Activated CD4-positive, CD25-positive, alpha-beta regulatory T cell treated with anti-CD3 and anti-CD28 coated beads, Interleukin-2, amount 50 U/mL, for 24 hours (primary cell): Measurements from ENCODE around the gene PLA2G1B.
"Not testable (repeated sequence)": the region's sequence is repeated elsewhere in the genome, so short reads cannot be mapped to it uniquely, and the experiment has no call there.

Source experiments
- ATAC-seq, 2 donors: fragments of 150-1000 bp; cut with Tn5 transposase; one replicate each; pipeline ENCODE4 v1.10.0; 2021; ENCODE audit warnings: mild to moderate bottlenecking in 1 of 2, moderate library complexity in 1 of 2

Gene PLA2G1B

GRCh38 chr12:120358412-120359100, 31.0 kb upstream of the PLA2G1B start:
- ATAC-seq, result no peak

DNA sequence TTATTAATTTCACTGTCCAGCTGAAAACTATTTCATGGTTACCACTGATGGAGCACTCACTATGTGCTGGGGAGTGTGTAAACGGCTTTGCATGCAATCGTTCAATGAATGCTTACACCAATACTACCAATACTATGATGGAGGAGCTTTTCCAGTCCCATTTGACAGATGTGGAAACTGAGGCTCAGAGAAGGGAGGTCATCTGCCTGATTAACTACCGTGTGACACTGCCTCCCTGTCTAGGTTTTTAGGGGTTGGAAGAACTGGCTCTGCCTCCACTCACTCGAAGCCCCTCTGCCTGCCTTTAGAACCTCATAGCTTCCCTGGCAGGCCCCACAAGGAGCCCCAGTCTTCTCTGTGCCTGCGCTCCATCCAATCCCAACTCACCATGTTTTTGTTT, 29.5 kb upstream of the PLA2G1B start:
- ATAC-seq, result no peak

DNA sequence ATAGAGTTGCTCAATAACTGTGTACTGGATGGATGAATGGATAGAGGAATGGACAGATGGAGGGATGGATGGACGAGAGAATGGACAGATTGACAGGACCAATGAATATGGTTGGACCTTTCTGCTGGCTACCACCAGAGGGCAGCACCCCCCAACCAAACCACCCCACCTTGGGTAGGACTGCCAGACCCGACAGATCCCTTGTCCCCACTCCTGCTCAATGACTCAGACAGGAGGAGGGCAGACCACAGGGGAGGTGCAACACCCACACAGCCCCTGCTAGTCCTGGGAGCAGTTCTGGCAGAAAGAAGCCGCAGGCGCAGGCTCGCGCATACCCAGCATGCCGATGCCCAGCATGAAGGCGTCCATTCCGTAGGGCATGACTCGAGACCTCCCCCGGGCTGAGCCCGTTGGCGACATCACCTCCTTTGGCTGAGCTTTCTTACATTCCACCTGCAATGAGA, 29.0 kb upstream of the PLA2G1B start:
- ATAC-seq, result peak; percentile 89 to 94

DNA sequence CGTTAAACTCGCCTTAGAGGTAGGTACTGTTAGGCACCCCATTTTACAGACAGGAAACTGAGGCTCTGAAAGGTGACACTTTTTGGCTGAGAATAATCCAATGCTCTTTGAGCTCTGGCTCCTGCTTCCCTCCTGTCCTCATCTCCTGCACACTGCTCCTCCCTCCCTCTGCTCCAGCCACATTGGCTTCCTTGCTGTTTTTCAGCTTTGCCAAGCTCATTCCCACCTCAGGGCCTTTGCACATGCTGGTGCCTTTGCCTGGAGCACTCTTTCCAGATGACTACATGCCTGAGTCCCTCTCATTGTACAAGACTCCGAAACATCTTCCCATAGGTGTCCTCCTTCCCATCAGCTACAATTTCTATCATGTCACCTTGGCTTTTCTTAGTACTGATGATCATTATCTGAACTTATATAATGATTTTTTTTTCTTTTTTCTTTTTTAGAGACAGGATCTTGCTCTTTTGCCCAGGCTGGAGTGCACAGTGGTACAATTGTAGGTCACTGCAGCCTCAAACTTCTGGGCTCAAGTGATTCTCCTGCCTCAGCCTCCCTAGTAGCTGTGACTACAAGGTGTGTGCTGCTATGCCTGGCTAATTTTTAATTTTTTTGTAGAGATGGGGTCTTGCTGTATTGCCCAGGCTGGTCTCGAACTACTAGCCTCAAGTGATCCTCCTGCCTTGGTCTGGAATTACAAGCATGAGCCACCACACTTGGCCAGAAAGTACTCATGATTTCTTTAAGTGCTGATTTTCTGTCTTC, 26.2 kb upstream of the PLA2G1B start:
- ATAC-seq, result no peak

DNA sequence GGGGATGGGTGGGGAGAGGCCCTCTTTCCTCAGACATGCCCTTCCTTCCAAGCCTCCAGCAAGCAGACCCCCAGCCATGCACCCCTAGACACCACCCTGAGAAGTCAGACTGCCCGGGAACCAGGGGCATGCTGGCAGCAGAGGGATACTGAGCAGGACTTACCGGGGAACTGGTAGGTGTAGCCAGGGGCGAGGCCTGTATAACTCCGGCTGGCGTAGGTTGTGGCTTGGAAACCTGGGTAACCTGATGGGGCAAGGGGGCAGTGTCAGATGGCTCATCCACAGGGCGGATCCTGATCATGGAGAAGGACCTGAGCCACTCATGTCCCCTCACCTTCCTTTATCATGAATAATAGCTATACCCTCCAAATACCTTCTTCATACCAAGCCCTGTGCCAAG, 25.6 kb upstream of the PLA2G1B start:
- no peak for ATAC-seq

DNA sequence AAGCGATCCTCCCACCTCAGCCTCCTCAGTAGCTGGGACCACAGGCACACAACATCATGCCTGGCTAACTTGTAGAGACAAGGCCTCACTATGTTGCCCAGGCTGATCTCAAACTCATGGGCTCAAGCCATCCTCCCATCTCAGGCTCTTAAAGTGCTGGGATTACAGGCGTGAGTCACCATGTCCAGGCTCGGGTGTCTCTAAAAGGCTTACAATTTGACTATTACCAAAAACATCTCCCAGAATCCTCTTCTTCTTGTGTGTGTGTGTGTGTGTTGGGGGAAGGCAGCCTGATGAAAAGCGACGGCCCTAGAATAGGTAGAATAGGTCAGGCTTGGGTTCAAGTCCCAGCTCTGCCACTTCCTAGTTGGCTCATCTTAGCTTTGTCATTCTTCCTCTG, 24.5 kb upstream of the PLA2G1B start:
- ATAC-seq, result no peak

- no peak for ATAC-seq
Observed at GRCh38 chr12:120350576-120351350, 23.2 kb upstream of the PLA2G1B start.

DNA sequence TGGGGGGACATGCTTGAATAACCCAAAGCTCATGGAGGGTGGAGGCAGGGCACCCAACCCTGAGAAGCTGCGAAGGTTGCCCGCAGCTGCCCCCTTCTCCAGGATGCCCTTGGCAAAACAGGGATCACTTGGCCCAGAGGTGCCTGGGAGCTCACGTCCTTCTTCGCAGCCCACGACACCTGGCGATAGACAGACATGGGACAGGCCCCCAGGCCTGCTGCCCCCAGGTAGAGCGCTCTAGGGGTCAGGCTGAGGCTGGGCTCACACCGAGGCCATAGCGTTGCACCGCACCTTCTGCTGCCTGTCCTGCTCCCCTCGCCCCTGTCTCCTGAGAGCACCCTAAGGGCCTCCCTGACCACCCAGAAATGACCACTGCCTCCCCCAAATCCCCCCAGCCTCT, 20.2 kb upstream of the PLA2G1B start:
- ATAC-seq, result no peak

DNA sequence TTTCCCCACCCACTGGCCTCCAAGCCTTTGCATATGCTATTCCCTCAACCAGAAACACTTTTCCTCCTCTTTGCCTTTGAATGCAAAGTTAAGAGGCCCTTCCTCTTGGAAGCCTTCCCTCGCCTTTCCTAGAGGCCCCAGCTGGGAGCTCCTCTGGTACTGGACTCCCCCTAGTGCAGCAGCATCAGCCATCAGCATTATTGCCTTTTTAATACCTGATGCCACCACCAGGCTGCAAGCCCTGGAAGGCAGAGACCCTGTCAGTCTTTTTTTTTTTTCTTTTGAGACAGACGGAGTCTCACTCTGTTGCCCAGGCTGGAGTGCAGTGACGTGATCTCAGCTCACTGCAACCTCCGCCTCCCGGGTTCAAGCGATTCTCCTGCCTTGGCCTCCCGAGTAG, 19.1 kb upstream of the PLA2G1B start:
- ATAC-seq, result no peak

GRCh38 chr12:120346031-120346430, 18.5 kb upstream of the PLA2G1B start:
- no peak for ATAC-seq

GRCh38 chr12:120343692-120344091, 16.1 kb upstream of the PLA2G1B start:
- no peak for ATAC-seq

- no peak for ATAC-seq
Observed at GRCh38 chr12:120343039-120343537, 15.5 kb upstream of the PLA2G1B start.

DNA sequence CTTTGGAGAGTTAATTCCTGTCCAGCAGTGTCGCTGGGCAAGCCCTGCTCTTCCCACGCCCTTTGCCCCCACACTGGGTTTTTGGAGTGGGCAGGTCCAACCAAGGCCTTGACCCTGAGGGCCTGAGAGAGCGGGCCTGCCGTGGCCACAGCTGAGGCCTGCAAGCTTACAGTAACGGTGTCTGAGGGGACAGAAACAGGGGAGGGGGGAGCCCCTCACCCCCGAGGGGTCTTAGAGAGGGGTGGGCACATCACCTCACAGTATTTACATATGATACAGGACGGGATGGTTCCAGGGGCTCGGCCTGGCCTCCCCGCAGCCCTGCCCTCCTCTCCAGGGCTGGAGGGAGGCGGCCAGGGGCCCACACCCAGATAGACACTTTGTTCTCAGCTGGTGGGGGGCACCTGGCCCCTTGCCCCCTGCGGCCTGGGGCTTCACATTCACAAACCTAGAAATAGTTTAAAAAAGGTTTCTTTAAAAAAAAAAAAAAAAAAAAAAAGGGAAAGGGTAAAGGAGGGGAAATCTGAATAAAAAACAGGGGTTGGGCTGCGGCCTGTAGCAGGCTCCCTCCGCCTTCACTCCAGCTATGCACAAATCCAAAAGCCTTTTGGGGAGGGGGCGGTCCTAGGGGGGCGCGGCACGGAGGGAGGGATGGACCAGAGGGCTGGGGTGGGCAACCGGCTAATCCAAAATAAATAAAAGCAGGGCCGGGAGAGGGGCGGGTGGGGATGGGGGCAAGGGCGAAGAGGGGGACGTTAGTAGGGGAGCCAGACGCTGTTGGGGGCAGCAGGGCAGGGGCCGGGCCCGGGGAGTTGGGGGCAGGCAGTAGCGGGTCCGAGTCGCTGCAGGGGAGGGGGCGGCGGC, 14.8 kb upstream of the PLA2G1B start:
- no peak for ATAC-seq

DNA sequence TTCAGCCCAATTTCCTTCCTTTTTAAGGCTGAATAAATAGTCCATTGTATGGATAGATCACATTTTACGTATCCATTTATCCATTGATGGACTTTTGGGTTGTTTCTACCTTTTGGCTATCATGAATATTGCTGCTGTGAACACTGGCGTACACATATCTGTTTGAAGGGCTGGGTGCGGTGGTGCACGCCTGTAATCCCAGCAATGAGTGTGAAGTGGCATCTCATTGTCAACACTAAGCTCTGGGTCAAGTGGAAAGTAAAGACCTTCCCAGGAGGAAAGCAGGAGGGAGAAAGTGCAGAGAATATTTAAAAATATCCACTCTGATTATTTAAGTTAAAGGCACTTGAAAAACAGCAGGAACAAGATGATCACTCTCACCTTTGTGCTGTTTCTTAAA, 11.7 kb upstream of the PLA2G1B start:
- ATAC-seq, result no peak

GRCh38 chr12:120337730-120338129, 10.2 kb upstream of the PLA2G1B start:
- no peak for ATAC-seq

GRCh38 chr12:120336392-120336791, 8.8 kb upstream of the PLA2G1B start:
- not testable (repeated sequence) for ATAC-seq

- ATAC-seq, result not testable (repeated sequence)
Observed at GRCh38 chr12:120335447-120335846, 7.9 kb upstream of the PLA2G1B start.

GRCh38 chr12:120332523-120332922, 4.9 kb upstream of the PLA2G1B start:
- no peak for ATAC-seq

DNA sequence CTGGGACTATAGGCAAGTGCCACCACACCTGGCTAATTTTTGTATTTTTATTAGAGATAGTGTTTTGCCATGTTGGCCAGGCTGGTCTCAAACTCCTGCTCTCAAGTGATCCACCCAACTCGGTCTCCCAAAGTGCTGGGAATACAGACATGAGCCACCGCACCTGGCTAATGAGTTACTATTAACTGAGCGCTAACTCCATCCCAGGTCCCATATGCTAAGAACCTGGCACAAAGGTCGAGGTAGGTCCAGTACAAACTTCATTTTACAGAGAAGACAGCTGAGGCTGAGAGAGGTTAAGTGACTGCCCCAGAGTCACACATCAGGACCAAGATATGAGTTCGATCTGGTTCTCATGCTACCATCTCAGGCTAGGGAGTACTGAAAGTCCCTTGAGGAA, 4.5 kb upstream of the PLA2G1B start:
- no peak for ATAC-seq

GRCh38 chr12:120331390-120331789, 3.8 kb upstream of the PLA2G1B start:
- ATAC-seq, result no peak

- no peak for ATAC-seq
Observed at GRCh38 chr12:120328228-120328627, 649 bp upstream of the PLA2G1B start.

DNA sequence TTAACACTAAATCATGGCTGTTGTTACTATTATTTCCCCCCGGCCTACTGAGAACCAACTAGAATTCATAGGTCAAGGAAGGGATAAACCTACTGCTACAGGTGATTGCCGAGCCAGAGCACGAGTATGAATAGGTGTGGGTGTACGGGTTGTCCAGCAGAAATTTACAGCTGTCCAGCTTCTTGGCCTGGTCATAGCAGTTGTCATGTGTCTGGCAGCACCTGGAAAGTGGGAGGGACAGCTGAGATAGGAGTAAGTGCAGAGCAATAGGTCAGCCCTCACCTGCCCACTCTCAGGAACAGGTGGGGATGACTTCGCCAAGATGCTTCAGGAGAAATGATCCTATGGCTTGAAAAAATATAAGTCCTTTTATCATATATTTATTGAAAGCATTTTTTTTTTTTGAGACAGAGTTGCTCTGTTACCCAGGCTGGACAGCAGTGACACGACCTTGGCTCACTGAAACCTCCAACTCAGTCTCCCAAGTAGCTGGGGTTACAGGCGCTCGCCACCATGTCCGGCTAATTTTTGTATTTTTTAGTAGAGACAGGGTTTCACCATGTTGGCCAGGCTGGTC, 2.6 kb downstream of the PLA2G1B start:
- no peak for ATAC-seq
